ENCODE data around the gene TRIM17.
"Not testable (repeated sequence)": the region's sequence is repeated elsewhere in the genome, so short reads cannot be mapped to it uniquely, and the experiment has no call there.

TRIM17 gene

GRCh38 chr1:228448372-228448771, 31.7 kb upstream of the TRIM17 start:
- no peak for DNase-seq (ENCODE audit: low read depth)

- DNase-seq (ENCODE audit: low read depth), result no peak
Measured at GRCh38 chr1:228446852-228447251, 30.2 kb upstream of the TRIM17 start.

- DNase-seq (ENCODE audit: low read depth), result no peak
Measured at GRCh38 chr1:228445843-228446650, 29.4 kb upstream of the TRIM17 start.

- DNase-seq (ENCODE audit: low read depth), result no peak
Measured at GRCh38 chr1:228445490-228445842, 28.8 kb upstream of the TRIM17 start.

GRCh38 chr1:228443395-228443794, 26.7 kb upstream of the TRIM17 start:
- DNase-seq (ENCODE audit: low read depth), result no peak

GRCh38 chr1:228440761-228441500, 24.3 kb upstream of the TRIM17 start:
- no peak for DNase-seq (ENCODE audit: low read depth)

GRCh38 chr1:228438266-228438665, 21.6 kb upstream of the TRIM17 start:
- no peak for DNase-seq (ENCODE audit: low read depth)

GRCh38 chr1:228437424-228437962, 20.8 kb upstream of the TRIM17 start:
- DNase-seq (ENCODE audit: low read depth), result no peak

GRCh38 chr1:228434689-228435088, 18.0 kb upstream of the TRIM17 start:
- DNase-seq (ENCODE audit: low read depth), result no peak

GRCh38 chr1:228433337-228434053, 16.8 kb upstream of the TRIM17 start:
- not testable (repeated sequence) for DNase-seq (ENCODE audit: low read depth)

GRCh38 chr1:228430243-228430642, 13.6 kb upstream of the TRIM17 start:
- no peak for DNase-seq (ENCODE audit: low read depth)

GRCh38 chr1:228429698-228430097, 13.0 kb upstream of the TRIM17 start:
- DNase-seq (ENCODE audit: low read depth), result no peak

- no peak for DNase-seq (ENCODE audit: low read depth)
Measured at GRCh38 chr1:228429007-228429406, 12.3 kb upstream of the TRIM17 start.

GRCh38 chr1:228428412-228428811, 11.8 kb upstream of the TRIM17 start:
- DNase-seq (ENCODE audit: low read depth), result no peak

GRCh38 chr1:228426518-228427175, 10.0 kb upstream of the TRIM17 start:
- DNase-seq (ENCODE audit: low read depth), result no peak

GRCh38 chr1:228424685-228425660, 8.3 kb upstream of the TRIM17 start:
- DNase-seq (ENCODE audit: low read depth), result no peak

GRCh38 chr1:228423404-228424053, 6.9 kb upstream of the TRIM17 start:
- DNase-seq (ENCODE audit: low read depth), result no peak

GRCh38 chr1:228420968-228421826, 4.5 kb upstream of the TRIM17 start:
- no peak for DNase-seq (ENCODE audit: low read depth)

- DNase-seq (ENCODE audit: low read depth), result no peak
Measured at GRCh38 chr1:228417483-228418203, 982 bp upstream of the TRIM17 start.
